Calu3 (cell line): Measurements from ENCODE around the gene AP1M1. TPM values are rescaled to one million over a fixed set of nuclear protein-coding genes. Genes with fewer than 3 reads are reported as not detected.

Source experiments
- BruUV-seq: library from RNA; stranded (reverse); fragments of 400-500 nt; replicated peaks from 2 replicates; lab custom pipeline; 2021; lab: Mats Ljungman, UMichigan
- CTCF ChIA-PET: fragments of 300-600 bp; sonication (Branson Sonifier 250); formaldehyde crosslinking; loops from one replicate; lab custom pipeline; 2022; ENCODE audit warnings: antibody characterized with exemption; lab: Charles Lee
- DNase-seq: peaks from one replicate; pipeline ENCODE4 v3.0.0; 2022
- H3K27ac Mint-ChIP-seq: one replicate; pipeline ENCODE4 v1.8.0; 2022; ENCODE audit warnings: mixed read lengths; ENCODE audit not compliant: unreplicated experiment
- H3K27me3 Mint-ChIP-seq: one replicate; pipeline ENCODE4 v1.8.0; 2022; ENCODE audit warnings: mixed read lengths; ENCODE audit not compliant: unreplicated experiment
- H3K36me3 Mint-ChIP-seq: one replicate; pipeline ENCODE4 v1.8.0; 2022; ENCODE audit warnings: mild to moderate bottlenecking, moderate library complexity, mixed read lengths; ENCODE audit not compliant: insufficient read depth, unreplicated experiment
- H3K4me1 Mint-ChIP-seq: one replicate; pipeline ENCODE4 v1.8.0; 2022; ENCODE audit warnings: mild to moderate bottlenecking, low read depth, mixed read lengths; ENCODE audit not compliant: unreplicated experiment
- H3K4me3 Mint-ChIP-seq: one replicate; pipeline ENCODE4 v1.8.0; 2022; ENCODE audit warnings: mild to moderate bottlenecking, low read depth, moderate library complexity, mixed read lengths; ENCODE audit not compliant: unreplicated experiment
- H3K9me3 Mint-ChIP-seq: one replicate; pipeline ENCODE4 v1.8.0; 2022; ENCODE audit warnings: low read depth, mixed read lengths; ENCODE audit not compliant: unreplicated experiment
- intact Hi-C: fragments of 100-400 bp; cut with micrococcal nuclease; formaldehyde crosslinking; loops from one replicate; pipeline ENCODE4 v1.10.0; 2022; ENCODE audit not compliant: unreplicated experiment
- total RNA-seq: library from RNA; stranded (reverse); gene quantifications from 2 replicates; pipeline ENCODE4 v1.2.3, GENCODE V29; 2022
- TF ChIP-seq, protein P1 (sequence below): fragments of 200-600 bp; IDR thresholded peaks from one replicate; pipeline ENCODE4 v1.8.0; 2022; ENCODE audit warnings: antibody characterized with exemption; ENCODE audit not compliant: unreplicated experiment

Gene AP1M1
- total RNA-seq, 1 experiment from 2014 or later: 31.5 TPM

DNA sequence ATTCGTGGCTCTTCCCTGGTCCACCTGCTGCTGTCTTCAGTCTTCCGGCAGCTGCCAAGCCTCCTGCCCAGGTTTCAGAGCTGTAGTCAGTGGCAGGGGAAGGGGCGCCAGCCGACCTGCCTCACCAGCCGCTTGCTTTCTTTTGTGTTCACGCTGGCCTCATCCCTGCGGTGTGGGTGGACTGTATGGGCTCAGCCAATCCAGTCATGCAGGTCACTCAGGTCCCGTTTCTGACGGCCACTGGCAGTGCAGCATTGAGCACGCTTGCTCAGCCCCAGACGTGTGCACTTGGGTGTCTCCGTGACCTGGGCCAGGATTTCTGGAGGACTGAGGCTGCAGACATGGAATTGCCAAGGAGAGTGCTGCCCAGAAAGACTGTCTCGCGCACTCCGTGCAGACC lies 26.0 kb downstream of the AP1M1 start:
- H3K4me1 Mint-ChIP-seq: no peaks in the 10 kb centered on the region
- no peak for DNase-seq
- no TSS peak for BruUV-seq
- CTCF ChIA-PET: no interaction called here
- TF ChIP-seq, protein P1, sequence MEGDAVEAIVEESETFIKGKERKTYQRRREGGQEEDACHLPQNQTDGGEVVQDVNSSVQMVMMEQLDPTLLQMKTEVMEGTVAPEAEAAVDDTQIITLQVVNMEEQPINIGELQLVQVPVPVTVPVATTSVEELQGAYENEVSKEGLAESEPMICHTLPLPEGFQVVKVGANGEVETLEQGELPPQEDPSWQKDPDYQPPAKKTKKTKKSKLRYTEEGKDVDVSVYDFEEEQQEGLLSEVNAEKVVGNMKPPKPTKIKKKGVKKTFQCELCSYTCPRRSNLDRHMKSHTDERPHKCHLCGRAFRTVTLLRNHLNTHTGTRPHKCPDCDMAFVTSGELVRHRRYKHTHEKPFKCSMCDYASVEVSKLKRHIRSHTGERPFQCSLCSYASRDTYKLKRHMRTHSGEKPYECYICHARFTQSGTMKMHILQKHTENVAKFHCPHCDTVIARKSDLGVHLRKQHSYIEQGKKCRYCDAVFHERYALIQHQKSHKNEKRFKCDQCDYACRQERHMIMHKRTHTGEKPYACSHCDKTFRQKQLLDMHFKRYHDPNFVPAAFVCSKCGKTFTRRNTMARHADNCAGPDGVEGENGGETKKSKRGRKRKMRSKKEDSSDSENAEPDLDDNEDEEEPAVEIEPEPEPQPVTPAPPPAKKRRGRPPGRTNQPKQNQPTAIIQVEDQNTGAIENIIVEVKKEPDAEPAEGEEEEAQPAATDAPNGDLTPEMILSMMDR: no peak
- peaks cover 7% of the 10 kb centered on the region for H3K36me3 Mint-ChIP-seq
- H3K4me3 Mint-ChIP-seq: no peak overlapping the region
- H3K27ac Mint-ChIP-seq: no peak overlapping the region
- H3K9me3 Mint-ChIP-seq: no peaks in the 10 kb centered on the region
- no peaks in the 10 kb centered on the region for H3K27me3 Mint-ChIP-seq
- intact Hi-C loops: no loop called here

DNA sequence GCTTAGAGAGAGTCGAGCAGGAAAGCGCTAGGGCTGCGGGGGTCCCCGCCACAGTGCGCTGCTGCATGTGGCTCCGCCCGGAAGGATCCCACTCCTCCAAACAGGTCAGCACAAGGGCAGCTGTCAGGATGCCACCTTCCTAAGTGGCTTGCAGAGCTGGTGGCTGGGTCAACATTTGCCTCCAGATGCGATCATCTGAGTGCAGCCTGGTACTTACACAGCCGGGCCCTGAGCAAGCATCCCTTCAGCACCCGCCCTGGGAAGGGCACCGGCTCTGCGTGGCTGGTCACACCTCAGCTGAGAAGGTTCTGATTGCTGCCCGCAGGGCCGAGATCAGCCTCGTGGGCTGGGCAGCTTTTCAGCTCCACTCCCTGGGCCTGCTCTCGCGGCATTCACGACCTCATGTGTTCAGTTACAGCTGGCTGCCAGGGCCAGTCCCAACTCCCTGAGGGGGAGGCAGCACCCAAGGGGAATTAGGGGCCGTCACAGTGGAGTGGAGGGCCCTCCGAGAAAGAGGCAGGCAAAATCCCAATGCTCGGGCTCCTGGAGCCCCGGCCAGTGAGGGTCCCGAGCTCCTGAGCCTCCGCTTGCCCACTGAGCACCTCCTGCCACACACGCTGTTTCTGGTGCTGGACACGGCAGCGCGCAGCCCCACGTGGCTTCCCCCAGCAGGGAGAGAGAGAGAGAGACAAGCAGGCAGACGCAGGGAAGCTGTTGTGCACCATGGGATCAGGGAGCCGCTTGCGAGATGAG lies 26.8 kb downstream of the AP1M1 start:
- TF ChIP-seq, protein P1: no peak
- CTCF ChIA-PET: no interaction called here
- DNase-seq: no peak
- Mint-ChIP-seq H3K4me1 (no peaks in the 10 kb centered on the region), H3K9me3 (no peaks in the 10 kb centered on the region), H3K36me3 (peaks cover 7% of the 10 kb centered on the region), H3K27me3 (no peaks in the 10 kb centered on the region), H3K4me3 (no peak overlapping the region), H3K27ac (no peak overlapping the region)
- intact Hi-C loops: no loop called here
- no TSS peak for BruUV-seq

- H3K4me3 Mint-ChIP-seq: no peak overlapping the region
- TF ChIP-seq, protein P1: no peak
- DNase-seq: no peak
- H3K27ac Mint-ChIP-seq: no peak overlapping the region
- no peaks in the 10 kb centered on the region for H3K36me3 Mint-ChIP-seq
- no peaks in the 10 kb centered on the region for H3K9me3 Mint-ChIP-seq
- no peaks in the 10 kb centered on the region for H3K27me3 Mint-ChIP-seq
- BruUV-seq: no TSS peak
- intact Hi-C loops: no loop called here
- H3K4me1 Mint-ChIP-seq: no peaks in the 10 kb centered on the region
- CTCF ChIA-PET: no interaction called here
Measured at GRCh38 chr19:16225279-16226183, 27.8 kb downstream of the AP1M1 start.

- TF ChIP-seq, protein P1: no peak
- no peak overlapping the region for H3K4me3 Mint-ChIP-seq
- H3K9me3 Mint-ChIP-seq: no peaks in the 10 kb centered on the region
- H3K36me3 Mint-ChIP-seq: no peaks in the 10 kb centered on the region
- H3K27ac Mint-ChIP-seq: no peak overlapping the region
- intact Hi-C loops: no loop called here
- H3K4me1 Mint-ChIP-seq: no peaks in the 10 kb centered on the region
- H3K27me3 Mint-ChIP-seq: no peaks in the 10 kb centered on the region
- CTCF ChIA-PET: no interaction called here
- no TSS peak for BruUV-seq
- no peak for DNase-seq
Measured at GRCh38 chr19:16226184-16226591, 28.5 kb downstream of the AP1M1 start.
